GM12892 (cell line): ENCODE data around the gene RFTN1.

ENCODE experiments used
- DNase-seq: peaks from one replicate; pipeline ENCODE4 v3.0.0; 2011; ENCODE audit not compliant: insufficient read length
- FAIRE-seq: peaks from 2 replicates; lab custom pipeline; 2011; peaks lifted over from hg19 to GRCh38; lab: Jason Lieb, UNC
- POLR2A ChIP-seq: IDR thresholded peaks from 2 replicates; pipeline ENCODE4 v1.6.1; 2011; ENCODE audit warnings: low read depth, low read length, control low read depth
- POLR2AphosphoS5 ChIP-seq: IDR thresholded peaks from 2 replicates; pipeline ENCODE4 v1.6.1; 2011; ENCODE audit warnings: low read depth, low read length, control low read depth
- TAF1 ChIP-seq: IDR thresholded peaks from 2 replicates; pipeline ENCODE4 v1.6.1; 2011; ENCODE audit warnings: low read depth, mild to moderate bottlenecking, control low read depth, low read length, borderline replicate concordance

RFTN1 gene

GRCh38 chr3:16503191-16503776, 10.2 kb downstream of the RFTN1 start:
- no peak for DNase-seq
- no peak for FAIRE-seq
- TF ChIP-seq POLR2AphosphoS5, result peak; percentile 86
- no peak for TF ChIP-seq TAF1
- TF ChIP-seq POLR2A, result peak; percentile 73

GRCh38 chr3:16502347-16502908, 11.1 kb downstream of the RFTN1 start:
- peak; percentile 67 for FAIRE-seq
- TF ChIP-seq TAF1, result no peak
- peak; percentile 52 for TF ChIP-seq POLR2A
- peak; percentile 86; the same call in 1 of the 2 replicates for TF ChIP-seq POLR2AphosphoS5

DNA sequence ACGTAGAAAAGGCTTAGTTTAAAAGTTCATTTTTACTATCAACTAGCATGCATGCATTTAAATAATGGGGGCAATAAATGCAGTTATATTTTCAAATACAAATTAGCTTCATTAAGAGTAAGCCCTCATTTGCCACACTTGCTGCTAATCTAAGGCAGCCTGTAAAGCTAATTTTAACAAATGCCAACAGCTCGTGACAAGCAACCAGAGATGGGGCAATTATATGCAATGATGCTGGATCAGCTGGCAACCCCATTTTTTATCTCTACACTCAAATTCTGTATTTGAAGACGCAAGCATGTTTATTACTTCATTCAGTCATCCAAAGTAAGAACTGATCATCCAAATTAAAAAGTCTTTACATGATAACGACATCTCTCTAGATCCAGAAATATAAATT, 12.1 kb downstream of the RFTN1 start:
- TF ChIP-seq POLR2AphosphoS5 (0 out of 2 replicates have a peak, but pooled peaks have one; percentile 6), POLR2A (no peak; the same call in 1 of the 2 replicates), TAF1 (no peak)
- FAIRE-seq, result peak; percentile 5
- DNase-seq, result no peak

More at GRCh38 chr3:16502347-16502908, 11.1 kb downstream of the RFTN1 start:
- DNase-seq, result no peak

DNA sequence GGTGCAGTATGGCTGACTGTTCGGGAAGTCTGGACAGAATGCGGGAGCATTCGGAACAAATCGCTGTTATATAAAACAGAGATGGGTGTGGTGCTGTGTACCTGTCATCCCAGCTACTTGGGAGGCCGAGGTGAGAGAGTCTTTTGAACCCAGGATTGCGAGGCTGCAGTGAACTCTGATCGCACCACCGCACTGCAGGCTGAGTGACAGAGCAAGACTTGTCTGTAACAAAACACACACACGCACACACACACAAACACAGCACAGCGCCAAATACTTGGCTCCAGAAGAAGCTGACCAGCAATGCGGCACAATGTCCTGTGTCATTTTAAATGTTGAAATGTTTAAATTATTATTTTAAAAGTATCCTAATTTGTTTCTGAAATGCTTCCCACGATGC, 12.6 kb downstream of the RFTN1 start:
- no peak for FAIRE-seq
- TF ChIP-seq POLR2AphosphoS5 (peak; percentile 74; the same call in 1 of the 2 replicates), TAF1 (no peak), POLR2A (peak; percentile 61)
- no peak for DNase-seq

GRCh38 chr3:16500093-16500492, 13.4 kb downstream of the RFTN1 start:
- DNase-seq (no peak), FAIRE-seq (peak; percentile 40)
- TF ChIP-seq TAF1 (no peak), POLR2A (0 out of 2 replicates have a peak, but pooled peaks have one; percentile 17)

- FAIRE-seq (no peak), DNase-seq (no peak)
- TF ChIP-seq POLR2AphosphoS5, result peak; percentile 18
- no peak for TF ChIP-seq POLR2A
- TF ChIP-seq TAF1, result no peak
Observed at GRCh38 chr3:16499351-16499750, 14.1 kb downstream of the RFTN1 start.

DNA sequence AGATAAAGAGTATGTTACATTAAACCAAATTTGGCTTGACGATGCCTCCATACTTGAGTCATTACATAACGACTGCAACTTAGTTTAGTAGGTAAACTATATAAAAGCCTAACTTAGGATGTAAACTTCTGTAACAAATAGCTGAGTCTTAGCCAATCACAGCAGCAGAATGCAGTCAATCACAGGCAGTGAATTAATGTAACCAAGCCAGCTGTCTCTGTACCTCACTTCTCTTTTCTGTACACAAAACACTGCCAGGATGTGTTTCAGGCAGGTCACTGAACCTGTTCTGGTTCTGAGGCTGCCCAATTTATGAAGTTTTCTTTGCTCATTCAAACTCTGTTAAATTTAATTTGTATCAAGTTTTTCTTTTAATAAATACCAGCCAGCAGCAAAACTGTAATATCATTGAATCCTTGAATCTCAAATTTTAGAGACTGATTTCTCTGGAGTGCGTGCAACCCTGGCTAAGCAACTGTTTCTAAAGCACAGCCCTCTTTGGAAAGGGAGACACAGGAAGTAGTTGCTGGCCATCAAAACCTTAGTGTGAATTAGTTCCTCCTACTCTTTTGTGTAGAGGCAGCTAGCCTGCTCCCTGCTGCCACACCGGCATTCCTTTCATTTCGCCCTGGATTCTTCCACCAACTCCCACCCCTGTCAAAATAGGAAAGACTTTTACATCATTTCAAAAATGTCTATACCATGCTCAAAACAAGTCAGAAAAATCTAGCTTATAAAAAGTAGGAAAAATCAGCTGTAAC, 15.2 kb downstream of the RFTN1 start:
- FAIRE-seq (peak; percentile 84), DNase-seq (no peak)
- TF ChIP-seq TAF1 (no peak), POLR2A (peak; percentile 66; the same call in 1 of the 2 replicates), POLR2AphosphoS5 (peak; percentile 1; the same call in 1 of the 2 replicates)

- TF ChIP-seq POLR2AphosphoS5, result peak; percentile 46; the same call in 1 of the 2 replicates
- TF ChIP-seq POLR2A, result no peak
- DNase-seq (no peak), FAIRE-seq (peak; percentile 78)
Observed at GRCh38 chr3:16496408-16497222, 16.9 kb downstream of the RFTN1 start.

DNA sequence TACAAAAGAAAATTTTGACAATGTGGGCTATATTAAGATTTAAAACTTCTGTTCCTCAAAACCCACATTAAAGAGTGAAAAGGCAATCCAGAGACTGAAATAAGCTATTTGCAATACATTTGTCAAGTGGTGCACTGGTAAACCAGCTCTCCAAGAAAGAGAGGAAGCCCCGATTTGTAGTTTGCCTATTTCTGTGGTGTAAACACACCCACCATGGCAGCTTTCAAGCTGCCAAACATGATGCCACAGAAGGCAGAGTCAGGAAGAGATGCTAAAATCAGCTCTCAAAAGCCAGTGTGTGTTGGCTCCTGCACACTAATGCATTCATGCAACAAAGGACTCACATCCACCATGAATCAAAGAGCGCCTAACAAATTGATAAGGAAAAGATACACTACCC, 17.5 kb downstream of the RFTN1 start:
- TF ChIP-seq POLR2A (no peak; the same call in 1 of the 2 replicates), TAF1 (no peak)
- no peak for DNase-seq
- FAIRE-seq, result no peak

DNA sequence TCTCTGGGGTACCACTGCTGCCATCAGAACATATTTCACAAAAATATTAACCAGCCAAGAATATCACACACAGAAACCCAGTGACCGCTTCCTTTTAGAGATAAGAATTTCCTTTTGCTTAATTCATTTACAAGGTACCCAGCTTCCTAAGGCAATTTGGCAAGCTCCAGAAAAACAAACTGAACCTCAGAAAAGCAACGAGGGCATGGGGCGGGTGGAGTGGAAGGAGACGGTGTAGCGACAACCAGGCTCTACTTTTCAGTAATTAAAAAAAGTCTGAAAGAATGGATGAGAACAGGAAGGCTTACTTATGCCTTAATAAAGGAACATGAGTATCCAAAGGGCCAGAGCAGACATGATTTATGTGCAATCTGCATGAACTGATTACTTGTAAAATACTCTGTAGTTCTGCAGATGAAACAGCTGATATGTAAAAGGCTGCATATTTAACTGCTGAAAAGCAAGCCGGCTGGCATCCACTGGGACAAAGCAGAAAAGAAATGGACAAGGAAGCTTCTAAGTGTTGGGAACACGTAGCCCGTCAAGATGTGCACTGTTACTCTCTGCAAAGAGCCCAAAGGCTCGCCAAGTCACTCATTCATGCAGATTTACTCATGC, 18.6 kb downstream of the RFTN1 start:
- no peak for TF ChIP-seq POLR2A
- no peak for TF ChIP-seq TAF1
- TF ChIP-seq POLR2AphosphoS5, result no peak
- DNase-seq (no peak), FAIRE-seq (peak; percentile 69)

DNA sequence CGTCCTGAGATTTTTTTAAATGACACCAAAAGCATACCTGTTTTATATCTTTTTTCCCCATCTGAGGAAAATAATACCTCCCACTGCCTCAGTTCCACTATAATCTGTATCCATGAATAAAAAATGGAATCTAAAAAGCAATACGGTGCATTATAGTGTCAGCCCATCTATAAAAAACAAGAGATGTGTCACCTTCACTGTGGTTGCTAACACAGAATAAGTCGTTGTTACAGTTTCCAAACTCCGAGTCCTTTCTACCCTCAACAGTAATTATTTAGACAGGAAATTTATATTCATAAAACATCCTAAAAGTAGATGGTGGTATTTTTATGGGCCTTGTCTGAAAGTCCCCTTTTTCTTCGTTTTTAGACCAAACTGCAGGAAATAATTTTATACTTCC, 19.4 kb downstream of the RFTN1 start:
- no peak for FAIRE-seq
- DNase-seq, result no peak
- no peak for TF ChIP-seq TAF1
- TF ChIP-seq POLR2A, result no peak
- no peak for TF ChIP-seq POLR2AphosphoS5
